NCI-H2029 (cell line): ENCODE measurements around the gene FOXD3.

Source experiments
- DNase-seq: peaks from one replicate; lab custom pipeline; 2025; lab: John Stamatoyannopoulos, UW

The FOXD3 gene

GRCh38 chr1:63362578-63362977 lies 40.2 kb downstream of the FOXD3 start:
- DNase-seq = no peak

- no peak for DNase-seq
These were observed 40.6 kb downstream of the FOXD3 start for GRCh38 chr1:63363014-63363413.

GRCh38 chr1:63366908-63367214 lies 44.5 kb downstream of the FOXD3 start:
- DNase-seq = no peak

- peak; percentile 100 for DNase-seq
These were observed 45.1 kb downstream of the FOXD3 start, which contains the start of gene ALG6 for GRCh38 chr1:63367215-63368103. Gene ALG6 (plus strand): TSS chr1:63367627. CDS start chr1:63370978, 3,351 bp downstream.

- no peak for DNase-seq
These were observed 45.8 kb downstream of the FOXD3 start for GRCh38 chr1:63368131-63368530.
